G401.6 (cell line): ENCODE measurements around the gene MED12.
A peak's percentile ranks its signal among the peaks of the same experiment; 100 is the strongest.
"Not testable (repeated sequence)": the region's sequence is repeated elsewhere in the genome, so short reads cannot be mapped to it uniquely, and the experiment has no call there.

Experiments
- FAIRE-seq: peaks from 2 replicates; lab custom pipeline; 2012; peaks lifted over from hg19 to GRCh38; lab: Jason Lieb, UNC

Gene MED12

GRCh38 chrX:71164071-71164470, 45.7 kb downstream of the MED12 start:
- no peak for FAIRE-seq

DNA sequence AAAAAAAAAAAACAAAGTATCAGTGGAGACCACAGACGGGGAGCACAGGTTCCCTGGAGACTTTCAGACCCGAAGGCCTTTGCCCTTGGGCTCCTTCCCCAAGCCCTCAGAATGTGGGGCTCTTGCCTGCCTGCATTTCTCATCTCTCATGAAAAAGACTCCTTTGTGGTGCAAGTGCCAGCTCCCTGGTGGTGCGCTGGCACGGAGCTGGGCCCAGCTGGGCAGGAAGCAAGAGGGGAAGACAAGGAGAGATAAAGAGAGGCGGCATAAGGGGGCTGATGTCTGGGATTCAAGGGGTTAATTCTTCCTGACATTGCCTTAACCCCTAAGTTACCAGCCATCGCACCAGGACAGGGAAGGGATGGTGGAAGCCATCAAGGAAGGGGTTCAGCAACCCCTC, 48.1 kb downstream of the MED12 start:
- no peak for FAIRE-seq

DNA sequence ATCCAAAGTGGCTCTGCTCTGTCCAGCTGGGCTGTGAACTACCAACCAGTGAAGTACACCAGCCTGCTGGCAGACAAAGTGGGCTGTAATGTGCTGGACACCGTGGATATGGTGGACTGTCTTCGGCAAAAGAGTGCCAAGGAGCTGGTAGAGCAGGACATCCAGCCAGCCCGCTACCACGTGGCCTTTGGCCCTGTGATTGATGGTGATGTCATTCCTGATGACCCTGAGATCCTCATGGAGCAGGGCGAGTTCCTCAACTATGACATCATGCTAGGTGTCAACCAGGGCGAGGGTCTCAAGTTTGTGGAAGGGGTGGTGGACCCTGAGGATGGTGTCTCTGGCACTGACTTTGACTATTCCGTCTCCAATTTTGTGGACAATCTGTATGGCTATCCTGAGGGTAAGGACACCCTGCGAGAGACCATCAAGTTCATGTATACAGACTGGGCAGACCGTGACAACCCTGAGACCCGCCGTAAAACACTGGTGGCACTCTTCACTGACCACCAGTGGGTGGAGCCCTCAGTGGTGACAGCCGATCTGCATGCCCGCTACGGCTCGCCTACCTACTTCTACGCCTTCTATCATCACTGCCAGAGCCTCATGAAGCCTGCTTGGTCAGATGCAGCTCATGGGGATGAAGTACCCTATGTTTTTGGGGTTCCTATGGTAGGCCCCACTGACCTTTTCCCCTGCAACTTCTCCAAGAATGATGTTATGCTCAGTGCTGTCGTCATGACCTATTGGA, 48.8 kb downstream of the MED12 start:
- FAIRE-seq, result no peak

DNA sequence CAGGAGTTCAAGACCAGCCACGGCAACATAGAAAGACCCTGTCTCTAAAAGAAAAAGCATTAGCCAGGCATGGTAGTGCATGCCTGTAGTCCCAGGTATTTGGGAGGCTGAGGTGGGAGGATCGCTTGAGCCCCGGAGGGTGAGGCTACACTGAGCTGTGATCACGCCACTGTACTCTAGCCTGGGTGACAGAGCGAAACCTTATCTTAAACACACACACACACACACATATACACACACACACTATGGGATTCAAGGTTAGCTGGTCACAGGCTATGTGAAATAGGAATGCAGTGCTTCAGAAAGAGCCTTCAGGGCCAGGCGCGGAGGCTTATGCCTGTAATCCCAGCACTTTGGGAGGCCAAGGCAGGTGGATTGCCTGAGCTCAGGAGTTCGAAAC, 49.7 kb downstream of the MED12 start:
- no peak for FAIRE-seq

DNA sequence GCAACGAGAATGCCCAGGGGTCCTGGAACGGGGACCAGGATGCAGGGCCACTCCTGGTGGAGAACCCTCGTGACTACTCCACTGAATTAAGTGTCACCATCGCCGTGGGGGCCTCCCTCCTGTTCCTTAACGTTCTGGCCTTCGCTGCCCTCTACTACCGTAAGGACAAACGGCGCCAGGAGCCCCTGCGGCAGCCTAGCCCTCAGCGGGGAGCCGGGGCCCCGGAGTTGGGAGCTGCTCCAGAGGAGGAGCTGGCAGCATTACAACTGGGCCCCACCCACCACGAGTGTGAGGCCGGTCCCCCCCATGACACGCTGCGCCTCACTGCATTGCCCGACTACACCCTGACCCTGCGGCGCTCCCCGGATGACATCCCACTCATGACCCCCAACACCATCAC, 51.2 kb downstream of the MED12 start:
- no peak for FAIRE-seq

- FAIRE-seq, result no peak
Observed at GRCh38 chrX:71170660-71171059, 52.3 kb downstream of the MED12 start.

DNA sequence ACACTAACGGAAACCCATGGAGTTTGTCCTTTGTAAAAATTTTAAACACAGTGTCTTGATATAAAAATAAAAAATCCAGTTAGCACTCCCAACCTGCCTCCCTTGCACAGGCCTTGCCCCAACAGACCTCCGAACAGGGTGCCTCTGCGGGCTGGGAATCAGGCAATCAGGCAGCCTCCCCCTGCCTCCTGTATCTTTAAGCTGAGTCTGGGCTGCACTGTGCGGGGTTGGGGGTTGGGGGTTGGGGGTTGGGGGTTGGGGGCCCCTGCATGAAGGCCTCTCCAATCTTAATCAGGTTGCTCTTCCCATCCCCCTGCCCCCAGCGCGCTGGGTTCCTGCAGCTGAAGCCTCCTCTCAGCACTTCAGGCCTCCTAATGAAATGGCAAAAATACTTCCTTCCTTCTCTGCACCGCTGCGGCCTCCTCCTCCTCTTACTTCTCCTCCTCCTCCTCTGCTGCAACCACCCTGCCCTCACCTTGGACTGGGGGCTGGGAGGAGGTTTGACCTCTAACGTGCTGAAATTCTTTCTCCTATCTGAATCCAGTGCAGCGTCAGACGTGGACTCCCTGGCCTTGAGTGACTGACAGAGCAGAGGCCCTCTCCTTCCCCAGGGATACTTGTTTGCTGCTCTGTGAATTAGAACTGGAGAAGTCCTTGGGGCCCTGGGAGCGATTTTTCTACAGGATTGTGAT, 52.9 kb downstream of the MED12 start:
- FAIRE-seq, result no peak

DNA sequence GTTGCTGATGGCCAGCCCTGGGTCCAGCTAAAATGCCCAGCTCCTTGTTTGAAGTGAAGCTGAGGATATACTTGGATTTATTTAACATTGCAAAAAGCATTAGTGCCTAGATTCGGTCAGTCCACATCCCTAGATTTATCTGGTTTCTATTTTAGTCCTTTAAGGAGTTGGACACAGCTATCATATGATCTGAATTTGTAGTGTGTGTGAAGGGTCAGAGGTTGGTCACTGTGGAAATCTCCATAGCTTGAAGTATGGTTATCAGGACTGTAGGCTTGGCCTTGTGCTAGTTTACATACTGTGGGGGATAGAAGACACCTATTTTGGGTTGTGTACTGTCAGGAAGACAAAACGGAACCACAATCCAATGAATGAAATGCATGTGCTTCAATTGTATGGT, 55.0 kb downstream of the MED12 start:
- no peak for FAIRE-seq

GRCh38 chrX:71174795-71175194, 56.4 kb downstream of the MED12 start:
- no peak for FAIRE-seq

DNA sequence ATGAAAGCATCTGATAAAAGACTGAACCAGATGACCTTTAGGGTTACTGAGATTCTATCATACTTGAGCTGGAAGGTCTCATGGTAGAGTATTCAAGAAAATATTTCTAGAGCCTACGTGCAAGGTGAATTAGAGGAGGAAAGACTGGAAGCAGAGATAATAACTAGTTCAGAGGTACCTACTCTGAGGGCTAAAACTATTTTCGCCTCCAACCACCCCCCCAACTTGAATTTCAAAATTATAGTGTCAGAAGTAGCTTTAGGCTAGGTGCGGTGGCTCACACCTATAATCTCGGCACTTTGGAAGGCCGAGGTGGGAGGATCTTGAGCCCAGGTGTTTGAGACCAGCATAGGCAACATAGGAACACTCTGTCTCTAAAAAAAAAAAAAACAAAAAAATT, 57.1 kb downstream of the MED12 start:
- no peak for FAIRE-seq

- FAIRE-seq, result no peak
Observed at GRCh38 chrX:71177327-71177726, 58.9 kb downstream of the MED12 start.

- peak; percentile 31 for FAIRE-seq
Observed at GRCh38 chrX:71178908-71179307, 60.5 kb downstream of the MED12 start.

DNA sequence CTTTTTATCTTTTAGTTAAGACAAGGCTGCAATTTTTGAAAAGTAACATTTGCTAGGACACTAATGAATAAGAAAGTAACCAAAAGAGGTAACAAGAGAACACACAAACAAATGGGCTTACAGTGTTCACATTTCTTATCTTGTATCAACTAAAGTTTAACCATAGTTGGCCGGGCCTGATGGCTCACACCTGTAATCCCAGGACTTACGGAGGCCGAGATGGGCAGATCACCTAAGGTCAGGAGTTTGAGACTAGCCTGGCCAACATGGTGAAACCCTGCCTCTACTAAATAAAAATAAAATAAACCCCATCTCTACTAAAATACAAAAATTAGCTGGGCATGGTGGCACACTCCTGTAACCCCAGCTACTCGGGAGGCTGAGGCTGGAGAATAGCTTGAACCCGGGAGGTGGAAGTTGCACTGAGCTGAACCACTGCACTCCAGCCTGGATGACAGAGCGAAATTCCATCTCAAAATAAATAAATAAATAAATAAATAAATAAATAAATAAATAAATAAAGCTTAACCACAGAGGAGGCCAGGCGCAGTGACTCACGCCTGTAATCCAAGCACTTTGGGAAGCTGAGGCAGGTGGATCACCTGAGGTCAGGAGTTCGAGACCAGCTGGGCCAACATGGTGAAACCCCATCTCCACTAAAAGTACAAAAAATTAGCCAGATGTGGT, 62.3 kb downstream of the MED12 start:
- FAIRE-seq, result not testable (repeated sequence)

- FAIRE-seq, result no peak
Observed at GRCh38 chrX:71181558-71181909, 63.1 kb downstream of the MED12 start.

- peak; percentile 99 for FAIRE-seq
Observed at GRCh38 chrX:71181910-71182799, 63.8 kb downstream of the MED12 start.

- no peak for FAIRE-seq
Observed at GRCh38 chrX:71182871-71183270, 64.5 kb downstream of the MED12 start.

GRCh38 chrX:71183341-71183740, 64.9 kb downstream of the MED12 start:
- no peak for FAIRE-seq

DNA sequence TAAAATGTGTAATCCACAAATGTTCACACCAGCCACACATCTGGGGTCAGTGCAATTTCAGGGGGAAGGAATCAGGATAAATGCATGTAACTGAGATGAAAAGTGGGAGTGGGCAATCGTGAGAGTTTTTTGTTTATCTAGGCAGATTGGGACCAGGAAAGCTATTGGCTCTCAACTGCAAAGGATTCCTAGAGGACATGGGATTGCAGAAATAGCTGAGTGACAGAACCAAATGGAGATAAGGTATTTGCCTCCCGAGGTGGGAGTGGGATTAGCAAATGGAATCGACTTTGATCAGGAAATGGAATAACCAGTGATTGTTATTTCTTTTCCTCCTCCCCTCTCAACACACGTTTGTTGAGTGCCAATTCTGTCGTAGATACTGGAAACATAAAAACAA, 65.7 kb downstream of the MED12 start:
- FAIRE-seq, result no peak

DNA sequence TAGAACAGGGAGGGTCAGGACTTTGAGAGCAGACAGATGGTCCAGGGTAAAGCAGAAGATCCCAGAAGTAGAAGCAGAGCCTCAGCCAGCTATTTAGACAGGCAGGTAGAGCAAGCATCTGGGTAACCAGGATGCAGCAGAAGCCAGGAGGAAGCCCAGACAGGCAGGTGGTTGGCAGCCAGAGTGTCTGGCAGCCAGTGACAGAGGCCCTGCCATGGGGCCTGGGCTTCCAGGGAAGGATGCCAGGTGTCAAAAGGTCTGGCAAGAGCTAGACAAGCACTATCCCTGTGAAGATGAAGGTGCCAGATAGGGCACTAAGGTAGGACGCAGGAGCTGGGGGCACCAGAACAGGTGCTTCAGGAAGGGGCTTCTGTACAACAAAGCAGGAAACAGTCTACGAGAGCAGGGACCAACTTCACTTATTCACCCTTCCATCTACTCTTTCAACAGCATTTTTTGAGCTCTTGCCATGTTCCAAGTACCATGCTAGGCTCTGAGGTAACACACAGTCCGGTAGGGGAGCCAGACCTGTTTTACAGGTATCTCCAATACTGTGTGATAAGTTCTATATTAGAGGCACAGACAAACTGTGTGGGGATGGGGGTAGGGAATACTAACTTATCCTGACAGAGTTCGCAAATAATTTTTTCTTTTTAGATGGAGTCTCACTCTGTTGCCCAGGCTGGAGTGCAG, 66.6 kb downstream of the MED12 start:
- FAIRE-seq, result no peak

DNA sequence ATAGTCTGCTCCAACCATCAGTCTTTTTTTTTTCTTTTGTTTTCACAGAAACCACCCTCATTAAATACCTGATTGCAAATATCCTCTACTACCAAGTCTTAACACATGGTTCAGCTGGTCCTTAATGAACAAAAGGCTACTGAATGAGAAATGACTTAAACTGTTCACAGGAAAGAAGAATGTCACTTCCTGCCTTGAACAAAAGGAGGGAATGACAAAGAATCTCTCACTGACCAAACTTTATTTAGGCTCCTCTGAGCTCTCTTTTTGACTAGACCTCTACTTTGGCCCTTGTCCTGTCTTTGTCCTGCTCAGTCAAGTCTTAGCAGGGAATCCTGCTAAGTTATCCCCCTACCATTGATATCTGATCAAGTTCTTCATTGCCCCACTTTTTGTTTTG, 72.9 kb downstream of the MED12 start:
- no peak for FAIRE-seq
